HG02571 (cell line): ENCODE data around the gene RPL12.

ENCODE experiments used
- ATAC-seq: cut with Tn5 transposase; IDR thresholded peaks from one replicate; pipeline ENCODE4 v1.9.1; 2021; ENCODE audit warnings: mild to moderate bottlenecking, moderate library complexity; ENCODE audit not compliant: unreplicated experiment

RPL12 gene

GRCh38 chr9:127405344-127406125 lies 45.7 kb downstream of the RPL12 start:
- no peak for ATAC-seq

- ATAC-seq = no peak
These were observed 46.6 kb downstream of the RPL12 start for GRCh38 chr9:127404631-127405030.

- no peak for ATAC-seq
These were observed 47.6 kb downstream of the RPL12 start for GRCh38 chr9:127403507-127404192.

GRCh38 chr9:127402401-127403090 lies 48.7 kb downstream of the RPL12 start:
- no peak for ATAC-seq

GRCh38 chr9:127399736-127400269 lies 51.4 kb downstream of the RPL12 start:
- ATAC-seq = no peak

GRCh38 chr9:127398715-127399400 lies 52.3 kb downstream of the RPL12 start:
- no peak for ATAC-seq

- no peak for ATAC-seq
These were observed 52.9 kb downstream of the RPL12 start for GRCh38 chr9:127398275-127398647.
